Endothelial cell of umbilical vein (primary cell): Measurements from ENCODE around the gene CROCC. TPM values are rescaled to one million over a fixed set of nuclear protein-coding genes. Genes with fewer than 3 reads are reported as not detected.

Experiments used
- BruUV-seq: library from RNA; stranded (reverse); fragments of 400-500 nt; replicated peaks from 2 replicates; lab custom pipeline; 2021; lab: Mats Ljungman, UMichigan
- CTCF ChIA-PET: fragments of 300-600, 350-600 bp; sonication (Branson Sonifier 250); formaldehyde crosslinking; loops from one replicate; lab custom pipeline; 2021; ENCODE audit warnings: antibody characterized with exemption, inconsistent platforms; lab: Charles Lee
- POLR2A ChIA-PET: fragments of 300-600, 350-600 bp; sonication (Branson Sonifier 250); formaldehyde crosslinking; loops from one replicate; lab custom pipeline; 2021; ENCODE audit warnings: antibody characterized with exemption, inconsistent platforms; lab: Charles Lee
- DNase-seq: peaks from one replicate; pipeline ENCODE4 v3.0.0-alpha.2; 2011; ENCODE audit warnings: low read depth, low spot score
- FAIRE-seq: peaks from 2 replicates; lab custom pipeline; 2011; peaks lifted over from hg19 to GRCh38; lab: Jason Lieb, UNC
- H2AFZ ChIP-seq: 2 replicates; pipeline ENCODE4 v1.6.0; 2012; ENCODE audit warnings: low read depth, low read length, control low read depth, inconsistent platforms
- H3K27ac ChIP-seq: 2 replicates; pipeline ENCODE4 v1.5.1; 2011; ENCODE audit warnings: low read depth, mild to moderate bottlenecking, control low read depth, low read length, moderate library complexity; ENCODE audit not compliant: insufficient read depth
- H3K27me3 ChIP-seq, 2 experiments: 2 replicates each; pipeline versions ENCODE4 v1.6.0 to v1.6.1; 2011; ENCODE audit warnings: low read length in 2 of 2, mixed read lengths in 1 of 2; ENCODE audit not compliant: control insufficient read depth in 2 of 2, insufficient read depth in 2 of 2
- H3K36me3 ChIP-seq, 2 experiments: 2 replicates in 1 of 2; 3 replicates in 1 of 2; pipeline ENCODE4 v1.5.1; 2011; ENCODE audit warnings: low read length in 2 of 2, mild to moderate bottlenecking in 1 of 2, moderate library complexity in 1 of 2; ENCODE audit not compliant: control insufficient read depth in 2 of 2, insufficient read depth in 2 of 2; ENCODE audit errors: extremely low read depth in 1 of 2
- H3K4me1 ChIP-seq: 3 replicates; pipeline ENCODE4 v1.5.1; 2011; ENCODE audit warnings: mild to moderate bottlenecking, low read length; ENCODE audit not compliant: control insufficient read depth, insufficient read depth; ENCODE audit errors: extremely low read depth
- H3K4me2 ChIP-seq: 2 replicates; pipeline ENCODE4 v1.6.1; 2011; ENCODE audit warnings: low read length, control low read depth, mixed read lengths; ENCODE audit not compliant: insufficient read depth
- H3K4me3 ChIP-seq, 3 experiments: fragments of 200-600 bp in 1 of 3; sonication (generic), shearing (Covaris generic) in 1 of 3; replicated peaks in 1 of 3; 2 replicates each; pipeline ENCODE4 v1.5.1; 2011 to 2016; ENCODE audit warnings: control low read depth in 3 of 3, low read length in 3 of 3, mild to moderate bottlenecking in 2 of 3, inconsistent platforms in 1 of 3, low read depth in 1 of 3, moderate library complexity in 1 of 3; ENCODE audit not compliant: insufficient read depth in 1 of 3
- H3K79me2 ChIP-seq: 2 replicates; pipeline ENCODE4 v1.6.0; 2012; ENCODE audit warnings: low read length, inconsistent platforms; ENCODE audit not compliant: control insufficient read depth, insufficient read depth
- H3K9ac ChIP-seq: replicated peaks from 2 replicates; pipeline ENCODE3; 2011; ENCODE audit warnings: low read length, control low read depth; ENCODE audit not compliant: insufficient read depth; ENCODE audit errors: extremely low read depth
- H3K9me1 ChIP-seq: replicated peaks from 3 replicates; pipeline ENCODE4 v1.6.0; 2011; ENCODE audit warnings: mild to moderate bottlenecking, low read length; ENCODE audit not compliant: control insufficient read depth, insufficient read depth; ENCODE audit errors: extremely low read depth
- H3K9me3 ChIP-seq: replicated peaks from 2 replicates; pipeline ENCODE4 v1.5.1; 2012; ENCODE audit warnings: low read length, inconsistent platforms; ENCODE audit not compliant: control insufficient read depth, insufficient read depth
- H4K20me1 ChIP-seq: replicated peaks from 2 replicates; pipeline ENCODE3; 2011; ENCODE audit warnings: mild to moderate bottlenecking, low read length; ENCODE audit not compliant: control insufficient read depth, insufficient read depth; ENCODE audit errors: extremely low read depth
- CTCF ChIP-seq, 2 donors: IDR thresholded peaks; 1 replicate in 1 of 2; 2 replicates in 1 of 2; pipeline ENCODE4 v1.5.1; 2011; ENCODE audit warnings: low read length in 2 of 2, mild to moderate bottlenecking in 2 of 2, moderate library complexity in 2 of 2, control low read depth in 1 of 2, inconsistent platforms in 1 of 2, low read depth in 1 of 2; ENCODE audit not compliant: insufficient read depth in 1 of 2; ENCODE audit errors: extremely low read depth in 1 of 2
- EZH2 ChIP-seq: IDR thresholded peaks from 2 replicates; pipeline ENCODE4 v1.6.1; 2012; ENCODE audit warnings: borderline replicate concordance, low read depth, mild to moderate bottlenecking, moderate library complexity, low read length, inconsistent platforms; ENCODE audit not compliant: severe bottlenecking
- FOS ChIP-seq: IDR thresholded peaks from 2 replicates; pipeline ENCODE4 v1.6.1; 2011; ENCODE audit warnings: mild to moderate bottlenecking, low read length, moderate library complexity, borderline replicate concordance; ENCODE audit not compliant: insufficient read depth
- GATA2 ChIP-seq: IDR thresholded peaks from 2 replicates; pipeline ENCODE4 v1.7.0; 2011; ENCODE audit warnings: low read depth, mild to moderate bottlenecking, moderate library complexity, mixed read lengths, low read length; ENCODE audit not compliant: insufficient read length, insufficient read depth
- JUN ChIP-seq: IDR thresholded peaks from 2 replicates; pipeline ENCODE4 v1.6.1; 2011; ENCODE audit warnings: borderline replicate concordance, low read depth; ENCODE audit not compliant: insufficient read length, insufficient read depth
- MAX ChIP-seq: IDR thresholded peaks from 2 replicates; pipeline ENCODE4 v1.6.1; 2011; ENCODE audit not compliant: insufficient read depth, insufficient read length
- MYC ChIP-seq: IDR thresholded peaks from one replicate; pipeline ENCODE4 v1.6.1; 2011; ENCODE audit warnings: mild to moderate bottlenecking, low read depth, low read length
- POLR2A ChIP-seq: IDR thresholded peaks from 2 replicates; pipeline ENCODE4 v1.6.1; 2012; ENCODE audit warnings: low read depth, mild to moderate bottlenecking, control low read depth, low read length
- POLR2AphosphoS5 ChIP-seq: IDR thresholded peaks from 2 replicates; pipeline ENCODE4 v1.6.1; 2012; ENCODE audit warnings: low read depth, mild to moderate bottlenecking, control low read depth, low read length, moderate library complexity; ENCODE audit not compliant: insufficient read depth
- dilution Hi-C: fragments of 300-500 bp; cut with MboI; formaldehyde crosslinking; loops from one replicate; pipeline ENCODE4 v1.15.0; 2019; ENCODE audit warnings: low sequenced_read_pairs; ENCODE audit not compliant: extremely low pct_ligation_motif_present
- intact Hi-C: fragments of 100-400 bp; cut with micrococcal nuclease; formaldehyde crosslinking; loops from one replicate; pipeline ENCODE4 v1.10.0; 2022
- polyA plus RNA-seq, 4 experiments: library from polyadenylated mRNA; depleted of rRNA in 3 of 4; stranded (reverse) in 3 of 4; unstranded in 1 of 4; fragments of >200 nt; gene quantifications; 2 replicates each; pipeline versions ENCODE4 v1.2.1 to v1.2.3, GENCODE V29; 2011 to 2012; ENCODE audit warnings: missing spikeins in 1 of 4
- total RNA-seq: library from RNA; stranded (reverse); gene quantifications from 2 replicates; pipeline ENCODE4 v1.2.3, GENCODE V29; 2021

The CROCC gene
- total and polyA plus RNA-seq, 2 donors (not counting 3 experiments of a cell fraction or from before 2014, with no cell fraction given): 18.3 to 35.5 TPM

GRCh38 chr1:17011092-17011438, 89.3 kb downstream of the CROCC start:
- Histone ChIP-seq H4K20me1 (no peaks in the 10 kb centered on the region), H3K4me3 (peak overlapping the region; percentile 20 to 62 (median 59)), H3K9me1 (no peaks in the 10 kb centered on the region), H3K27me3 (no peaks in the 10 kb centered on the region), H3K79me2 (no peaks in the 10 kb centered on the region), H2AFZ (peak overlapping the region; percentile 74), H3K9me3 (no peaks in the 10 kb centered on the region), H3K9ac (peak overlapping the region; percentile 26), H3K36me3 (no peaks in the 10 kb centered on the region), H3K4me2 (peak overlapping the region; percentile 18), H3K27ac (no peak overlapping the region), H3K4me1 (peaks cover 20% of the 10 kb centered on the region)
- no peak for DNase-seq
- CTCF ChIA-PET: interaction anchor here (0.9 to 1.9 kb wide), 5 partner anchors 10 to 59 kb away, joined by 3 to 12 read pairs (median 7); no protein-coding TSS in a partner anchor
- FAIRE-seq: no peak
- no TSS peak for BruUV-seq
- intact Hi-C loops: loop anchor here (1.0 to 2.0 kb wide), 3 partner anchors 26 to 60 kb away; no protein-coding TSS in a partner anchor
- dilution Hi-C loops: no loop called here
- POLR2A ChIA-PET: no interaction called here
- no peak for TF ChIP-seq GATA2

DNA sequence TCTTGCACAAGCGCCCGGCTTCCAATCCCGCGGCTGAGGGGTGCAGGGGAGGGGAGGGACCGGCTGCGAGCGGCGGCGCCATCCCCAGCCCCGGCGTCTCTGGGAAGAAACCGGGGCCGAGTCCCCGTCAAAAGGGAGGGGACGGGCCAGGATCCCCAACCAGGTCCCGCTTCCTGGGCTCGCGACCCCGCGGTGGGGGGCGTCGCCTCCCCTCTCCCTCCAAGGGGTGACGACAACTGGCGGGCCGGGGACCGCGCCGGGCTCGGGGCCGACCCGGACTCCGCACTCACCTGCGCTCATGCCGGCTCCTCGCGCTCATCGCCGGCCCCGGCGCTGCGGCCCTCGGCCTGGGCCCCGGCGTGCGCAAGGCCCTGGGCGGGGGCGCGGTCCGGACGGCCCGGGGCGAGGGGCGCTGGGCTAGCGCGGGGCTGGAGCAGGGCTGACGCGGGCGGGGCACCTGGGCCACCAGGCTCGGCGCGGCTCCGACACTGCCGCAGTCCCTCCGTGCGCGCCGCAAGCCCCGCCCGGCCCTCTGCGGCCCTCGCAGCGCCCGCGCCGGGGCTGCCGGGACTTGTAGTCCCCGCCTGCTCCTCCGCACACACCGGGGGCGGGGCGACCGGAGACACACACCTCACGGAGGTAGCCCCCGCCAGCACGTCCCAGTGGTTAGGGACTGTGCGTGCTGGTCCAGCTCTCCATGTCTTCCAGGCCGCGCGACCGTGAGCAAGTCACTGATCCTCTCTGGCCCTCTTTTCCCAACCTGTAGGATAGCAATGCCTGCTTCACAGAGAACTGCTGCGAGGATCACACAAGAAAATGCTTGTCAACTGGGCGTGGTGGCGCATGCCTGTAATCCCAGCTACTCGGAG, 89.9 kb downstream of the CROCC start, which contains the start of gene ATP13A2:
ATP13A2 (minus strand) TSS at position 490 of the 869 bp plus-strand sequence; CDS start at position 300, 190 bp downstream.
- POLR2A ChIA-PET: no interaction called here

More for the DNA sequence above, 89.9 kb downstream of the CROCC start, which contains the start of gene ATP13A2:
- TF ChIP-seq EZH2 (no peak), CTCF (IDR thresholded peaks at IDR 0.05; ENCODE audit: extremely low read depth in 1 of 2, insufficient read depth in 1 of 2, low read depth in 1 of 2, low read length in 2 of 2) (no peak), POLR2A (no peak), GATA2 (no peak), JUN (no peak), FOS (no peak), MAX (no peak), MYC (no peak), POLR2AphosphoS5 (peak; percentile 64)
- peak within 1 kb of the TSS; percentile 94 for H2AFZ ChIP-seq
- intact Hi-C loops: loop anchor here (1.0 to 2.0 kb wide), 3 partner anchors 27 to 61 kb away; no protein-coding TSS in a partner anchor
- peak; percentile 75 for DNase-seq
- H3K4me2 ChIP-seq: peak within 1 kb of the TSS; percentile 66
- no peaks in the 10 kb centered on the region for H3K36me3 ChIP-seq
- H3K4me3 ChIP-seq: peak within 1 kb of the TSS; percentile 20 to 62 (median 59)
- no peaks in the 10 kb centered on the region for H4K20me1 ChIP-seq
- BruUV-seq: no TSS peak
- H3K27ac ChIP-seq: no peak within 1 kb of the TSS
- no peaks in the 10 kb centered on the region for H3K9me1 ChIP-seq
- no peaks in the 10 kb centered on the region for H3K27me3 ChIP-seq
- FAIRE-seq: peak; percentile 72
- H3K9ac ChIP-seq: peak within 1 kb of the TSS; percentile 26
- peaks cover 24% of the 10 kb centered on the region for H3K4me1 ChIP-seq
- CTCF ChIA-PET: no interaction called here
- dilution Hi-C loops: no loop called here
- no peaks in the 10 kb centered on the region for H3K79me2 ChIP-seq
- no peaks in the 10 kb centered on the region for H3K9me3 ChIP-seq
